HG02970 (cell line): ENCODE measurements around the gene HSDL2.
"Not testable (repeated sequence)": the region's sequence is repeated elsewhere in the genome, so short reads cannot be mapped to it uniquely, and the experiment has no call there.

Source experiments
- ATAC-seq: cut with Tn5 transposase; IDR thresholded peaks from one replicate; pipeline ENCODE4 v1.9.1; 2021; ENCODE audit warnings: mild to moderate bottlenecking, moderate library complexity, moderate number of reproducible peaks; ENCODE audit not compliant: unreplicated experiment, low FRiP score

HSDL2 gene

GRCh38 chr9:112393146-112393545, 13.2 kb downstream of the HSDL2 start:
- ATAC-seq, result not testable (repeated sequence)

GRCh38 chr9:112396416-112396815, 16.5 kb downstream of the HSDL2 start:
- ATAC-seq, result no peak

- ATAC-seq, result no peak
Measured at GRCh38 chr9:112396872-112397271, 17.0 kb downstream of the HSDL2 start.

GRCh38 chr9:112401175-112401815, 21.4 kb downstream of the HSDL2 start:
- no peak for ATAC-seq

- ATAC-seq, result no peak
Measured at GRCh38 chr9:112403614-112404201, 23.8 kb downstream of the HSDL2 start.

- no peak for ATAC-seq
Measured at GRCh38 chr9:112404508-112404932, 24.6 kb downstream of the HSDL2 start.

GRCh38 chr9:112408275-112408674, 28.4 kb downstream of the HSDL2 start:
- no peak for ATAC-seq

- ATAC-seq, result no peak
Measured at GRCh38 chr9:112408819-112409218, 28.9 kb downstream of the HSDL2 start.

- no peak for ATAC-seq
Measured at GRCh38 chr9:112409758-112410157, 29.9 kb downstream of the HSDL2 start.

GRCh38 chr9:112411626-112412027, 31.7 kb downstream of the HSDL2 start:
- no peak for ATAC-seq

- not testable (repeated sequence) for ATAC-seq
Measured at GRCh38 chr9:112413728-112414127, 33.8 kb downstream of the HSDL2 start.

- no peak for ATAC-seq
Measured at GRCh38 chr9:112420208-112420607, 40.3 kb downstream of the HSDL2 start.

- ATAC-seq, result no peak
Measured at GRCh38 chr9:112421771-112422222, 41.9 kb downstream of the HSDL2 start.

- no peak for ATAC-seq
Measured at GRCh38 chr9:112422417-112423148, 42.7 kb downstream of the HSDL2 start.

GRCh38 chr9:112430006-112430522, 50.2 kb downstream of the HSDL2 start:
- ATAC-seq, result no peak

- no peak for ATAC-seq
Measured at GRCh38 chr9:112433499-112434392, 53.8 kb downstream of the HSDL2 start.

GRCh38 chr9:112434487-112434886, 54.6 kb downstream of the HSDL2 start:
- no peak for ATAC-seq

GRCh38 chr9:112437406-112437805, 57.5 kb downstream of the HSDL2 start:
- ATAC-seq, result no peak

GRCh38 chr9:112439171-112439570, 59.3 kb downstream of the HSDL2 start:
- no peak for ATAC-seq

- no peak for ATAC-seq
Measured at GRCh38 chr9:112439825-112440224, 59.9 kb downstream of the HSDL2 start.
